SU-DHL-6 (cell line): Measurements from ENCODE around the gene HIBCH.

Source experiments
- CTCF ChIP-seq: fragments of 200-600 bp; sonication (generic); IDR thresholded peaks from one replicate; pipeline ENCODE4 v1.5.1; 2017; ENCODE audit warnings: antibody characterized with exemption, mild to moderate bottlenecking, low read length, moderate library complexity; ENCODE audit not compliant: insufficient read depth, poor library complexity, severe bottlenecking
- EZH2phosphoT487 ChIP-seq: fragments of 200-600 bp; sonication (generic), shearing (Covaris generic); conservative IDR thresholded peaks from 2 replicates; pipeline ENCODE4 v1.6.1; 2018; ENCODE audit warnings: mild to moderate bottlenecking, antibody characterized with exemption, low read length, moderate library complexity, mixed read lengths

DNA sequence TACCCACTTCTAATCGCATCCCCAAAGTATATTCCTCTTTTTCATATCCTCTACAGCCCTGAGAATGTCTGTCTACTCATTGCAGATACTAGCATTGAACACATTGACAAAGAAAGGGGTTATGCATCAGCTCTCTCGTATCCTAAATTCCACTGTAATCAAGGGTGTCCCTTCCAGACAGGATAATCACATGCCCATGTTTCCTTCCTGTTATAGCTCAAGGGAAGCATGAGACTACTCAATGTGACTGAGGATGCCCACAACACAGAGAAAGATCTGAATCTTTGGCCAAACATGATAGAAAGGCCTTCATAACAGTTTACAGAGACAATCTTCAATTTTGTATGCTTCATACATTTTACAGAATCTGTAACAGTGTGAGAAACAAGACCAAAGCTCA is 69.2 kb downstream of the HIBCH start:
- TF ChIP-seq CTCF: no peak
- no peak for TF ChIP-seq EZH2phosphoT487
